ENCODE results near the gene GCFC2.

Gene GCFC2

DNA sequence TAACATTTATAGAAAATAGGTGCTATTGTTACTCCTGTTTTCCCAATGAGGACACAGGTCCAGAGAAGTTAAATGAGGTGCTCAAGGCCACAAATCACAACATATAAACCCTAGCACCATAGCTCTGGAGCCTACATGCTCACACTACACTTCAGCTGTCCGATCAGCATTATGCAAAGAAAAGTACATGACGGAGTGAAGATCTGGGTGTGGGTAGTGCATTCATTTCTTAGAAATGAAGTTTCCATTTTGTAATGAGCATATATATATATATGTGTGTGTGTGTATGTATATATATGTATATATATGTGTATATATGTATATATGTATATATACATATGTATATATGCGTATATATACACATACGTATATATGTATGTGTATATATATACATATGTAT, 94.3 kb downstream of the GCFC2 start:
- H3K27ac ChIP-seq (replicated peaks), result no peak overlapping the region
- TF ChIP-seq GABPA (IDR thresholded peaks at IDR 0.05; ENCODE audit: low read depth) (no peak), REST (IDR thresholded peaks at IDR 0.05; ENCODE audit: insufficient replicate concordance, low read depth) (no peak), CTCF (IDR thresholded peaks at IDR 0.05; ENCODE audit: insufficient read depth, low read length) (no peak), SPI1 (IDR thresholded peaks at IDR 0.05; ENCODE audit: borderline replicate concordance, low read depth) (no peak), POLR2AphosphoS5 (IDR thresholded peaks at IDR 0.05; ENCODE audit: low read depth) (no peak)
- H3K27me3 ChIP-seq (ENCODE audit: insufficient read depth, poor library complexity, severe bottlenecking), result no peaks in the 10 kb centered on the region
- H3K4me3 ChIP-seq (replicated peaks; ENCODE audit: insufficient read depth, low read length), result no peak overlapping the region
- DNase-seq (ENCODE audit: low read depth in 1 of 2, low spot score in 1 of 2), result no peak

GRCh38 chr2:75614162-75614651, 96.5 kb downstream of the GCFC2 start:
- no peak overlapping the region for H3K4me3 ChIP-seq (replicated peaks; ENCODE audit: insufficient read depth, low read length)
- no peak overlapping the region for H3K27ac ChIP-seq (replicated peaks)
- no peaks in the 10 kb centered on the region for H3K27me3 ChIP-seq (ENCODE audit: insufficient read depth, poor library complexity, severe bottlenecking)
- DNase-seq (ENCODE audit: low read depth in 1 of 2, low spot score in 1 of 2), result no peak
- no peak for TF ChIP-seq CTCF (IDR thresholded peaks at IDR 0.05; ENCODE audit: insufficient read depth, low read length)
- no peak for TF ChIP-seq REST (IDR thresholded peaks at IDR 0.05; ENCODE audit: insufficient replicate concordance, low read depth)
- no peak for TF ChIP-seq SPI1 (IDR thresholded peaks at IDR 0.05; ENCODE audit: borderline replicate concordance, low read depth)
- no peak for TF ChIP-seq POLR2AphosphoS5 (IDR thresholded peaks at IDR 0.05; ENCODE audit: low read depth)
- TF ChIP-seq GABPA (IDR thresholded peaks at IDR 0.05; ENCODE audit: low read depth), result no peak

DNA sequence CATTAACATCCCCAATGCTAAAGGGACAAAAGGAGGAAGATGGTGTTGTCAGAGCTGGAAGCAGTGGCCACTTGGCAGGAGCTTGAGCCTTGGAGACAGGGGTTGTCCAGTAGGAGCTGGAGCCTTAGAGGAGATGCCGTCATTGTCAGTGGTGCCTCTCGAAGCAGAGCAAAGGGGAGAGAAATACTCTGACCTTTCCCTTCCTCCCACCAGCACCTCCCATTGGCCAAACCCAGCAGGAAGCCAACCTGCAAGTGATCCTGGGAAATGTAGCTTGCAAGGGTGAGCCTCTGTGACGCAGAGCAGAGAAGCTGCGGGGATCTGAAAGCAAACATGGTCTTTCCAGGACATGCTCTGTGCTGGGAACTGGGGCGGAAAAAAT, 97.9 kb downstream of the GCFC2 start:
- Histone ChIP-seq H3K27ac (replicated peaks) (no peak overlapping the region), H3K4me3 (replicated peaks; ENCODE audit: insufficient read depth, low read length) (no peak overlapping the region), H3K27me3 (ENCODE audit: insufficient read depth, poor library complexity, severe bottlenecking) (peaks cover 5% of the 10 kb centered on the region)
- DNase-seq (ENCODE audit: low read depth in 1 of 2, low spot score in 1 of 2), result no peak
- TF ChIP-seq CTCF (IDR thresholded peaks at IDR 0.05; ENCODE audit: insufficient read depth, low read length) (no peak), REST (IDR thresholded peaks at IDR 0.05; ENCODE audit: insufficient replicate concordance, low read depth) (no peak), SPI1 (IDR thresholded peaks at IDR 0.05; ENCODE audit: borderline replicate concordance, low read depth) (no peak), GABPA (IDR thresholded peaks at IDR 0.05; ENCODE audit: low read depth) (no peak), POLR2AphosphoS5 (IDR thresholded peaks at IDR 0.05; ENCODE audit: low read depth) (no peak)
